CD4-positive, alpha-beta T cell treated with Interleukin-17A for 4 hours (primary cell): ENCODE measurements around the gene EML5.
A peak's percentile ranks its signal among the peaks of the same experiment; 100 is the strongest.

Experiments
- DNase-seq: peaks from one replicate; pipeline ENCODE4 v3.0.0-alpha.2; 2020; ENCODE audit warnings: mixed read lengths

EML5 gene

GRCh38 chr14:88612981-88613380 lies 179.8 kb downstream of the EML5 start:
- DNase-seq = no peak

GRCh38 chr14:88611878-88612277 lies 180.9 kb downstream of the EML5 start:
- no peak for DNase-seq

- DNase-seq = no peak
Measured at GRCh38 chr14:88607829-88608228, 184.9 kb downstream of the EML5 start.

DNA sequence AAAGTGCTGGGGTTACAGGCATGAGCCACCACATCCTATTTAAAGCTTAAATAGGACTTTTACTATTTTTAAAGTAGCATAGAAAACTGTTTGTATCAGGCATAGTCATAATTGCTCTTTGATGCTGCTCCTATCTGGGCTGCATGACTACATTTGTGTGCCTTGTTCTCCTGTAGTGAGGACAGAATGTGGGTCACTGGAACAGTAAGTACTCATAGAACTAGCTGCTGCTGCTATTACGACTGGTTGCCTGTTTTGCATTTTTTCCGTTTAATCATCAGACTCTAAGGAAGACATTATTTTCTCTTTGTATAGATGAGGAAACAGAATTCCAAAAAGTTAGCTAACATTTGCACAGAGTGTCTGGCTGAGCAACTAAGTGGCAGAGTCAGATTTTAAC lies 187.2 kb downstream of the EML5 start:
- no peak for DNase-seq

GRCh38 chr14:88604212-88604611 lies 188.5 kb downstream of the EML5 start:
- DNase-seq = no peak

DNA sequence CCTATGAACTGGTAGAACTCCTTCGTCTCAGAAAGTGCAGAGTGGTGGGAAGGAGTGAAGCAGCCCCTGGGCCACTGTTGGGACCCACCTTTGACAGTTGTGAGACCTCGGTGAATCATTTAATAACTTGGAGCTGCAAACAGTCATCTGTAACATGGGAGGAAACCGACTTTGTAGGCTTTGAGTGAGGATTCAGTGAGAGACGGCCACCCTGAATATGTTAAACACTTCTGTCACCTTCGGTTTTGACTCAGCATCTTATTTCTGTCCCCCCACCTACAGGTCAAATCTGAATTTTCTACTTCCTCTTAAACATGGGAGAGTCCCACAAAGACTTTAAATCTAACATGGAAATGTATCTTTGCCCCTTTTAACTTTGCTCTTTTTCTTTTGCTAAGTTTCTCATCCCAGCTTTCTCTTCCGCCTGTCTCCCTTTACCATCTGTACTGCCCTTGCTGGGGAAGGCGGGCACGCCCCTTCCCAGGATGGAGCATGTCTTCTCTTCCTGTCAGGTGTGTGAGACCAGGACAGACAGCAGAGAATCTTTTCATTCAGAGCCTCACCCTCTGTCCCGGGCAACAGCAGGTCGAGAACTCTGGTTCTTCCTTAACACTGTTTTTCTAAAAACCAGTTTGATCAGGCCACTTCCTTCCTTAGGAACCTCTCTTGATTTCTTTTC lies 192.9 kb downstream of the EML5 start:
- peak; percentile 6 for DNase-seq

GRCh38 chr14:88599326-88599725 lies 193.4 kb downstream of the EML5 start:
- DNase-seq = no peak

DNA sequence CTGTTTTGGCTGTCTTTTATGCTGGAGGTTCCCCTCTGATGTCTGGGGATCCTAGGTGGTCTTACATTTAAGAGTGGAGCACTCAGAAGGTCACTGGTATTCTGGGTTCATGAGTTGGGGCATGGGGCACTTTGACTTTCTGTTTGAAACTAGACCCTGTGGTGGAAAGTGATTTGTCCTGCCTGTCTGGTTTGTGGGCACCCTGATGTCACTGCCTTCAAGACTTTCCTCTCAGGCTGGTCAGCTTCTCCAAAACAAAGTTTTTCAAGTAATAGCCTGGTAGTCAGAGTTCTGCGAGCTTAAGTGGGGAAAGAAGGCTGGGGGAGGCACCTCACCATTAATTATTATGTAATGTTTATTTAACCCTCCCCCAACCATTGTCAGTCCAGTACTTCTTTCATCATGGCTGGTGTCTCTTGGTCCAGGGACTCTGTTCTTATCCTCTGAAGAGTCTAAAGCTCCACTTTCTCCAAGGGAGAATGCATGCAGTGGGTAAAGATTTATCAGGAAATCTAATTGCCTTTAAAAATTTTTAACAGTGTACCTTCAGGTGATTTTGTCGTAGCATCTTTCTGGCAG lies 194.6 kb downstream of the EML5 start:
- no peak for DNase-seq

DNA sequence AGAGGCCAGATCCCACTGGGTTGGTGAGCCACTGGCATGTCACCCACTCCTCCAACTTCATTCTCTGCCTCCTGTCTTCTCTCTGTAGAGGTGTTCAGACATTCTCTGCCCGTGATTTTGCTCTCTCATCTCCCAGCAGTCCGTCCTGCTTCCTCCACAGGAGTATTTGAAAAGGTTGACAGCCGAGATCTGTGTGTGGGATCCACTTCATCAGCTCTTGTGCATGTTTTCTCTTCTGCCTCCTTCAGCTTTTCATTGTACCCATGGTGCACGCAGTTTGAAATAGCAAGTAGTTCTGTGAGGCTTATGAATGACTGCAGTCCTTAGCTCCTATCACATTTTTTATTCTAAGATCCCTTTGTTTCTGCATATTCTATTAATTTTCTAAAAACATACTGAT lies 195.2 kb downstream of the EML5 start:
- no peak for DNase-seq

DNA sequence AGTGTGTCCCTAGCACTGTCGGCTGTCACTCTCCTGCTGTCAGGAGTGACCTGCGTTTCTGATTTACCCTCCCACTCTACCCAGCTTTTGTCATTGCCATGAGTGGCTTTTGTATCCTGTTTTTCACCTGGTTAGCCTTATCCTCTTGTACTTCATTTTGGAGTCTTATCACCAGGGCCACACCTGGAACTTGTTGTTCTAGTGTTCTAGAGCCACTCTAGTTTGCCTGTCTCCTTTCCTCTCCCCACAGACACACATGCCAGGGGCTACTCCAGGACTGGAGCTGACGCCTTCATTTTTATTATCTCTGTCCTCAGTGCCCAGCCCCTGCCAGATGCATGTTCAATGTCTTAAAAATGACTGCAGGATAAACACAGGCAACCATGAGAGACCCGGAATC lies 195.7 kb downstream of the EML5 start:
- DNase-seq = no peak

- no peak for DNase-seq
Measured at GRCh38 chr14:88592031-88592430, 200.7 kb downstream of the EML5 start.

DNA sequence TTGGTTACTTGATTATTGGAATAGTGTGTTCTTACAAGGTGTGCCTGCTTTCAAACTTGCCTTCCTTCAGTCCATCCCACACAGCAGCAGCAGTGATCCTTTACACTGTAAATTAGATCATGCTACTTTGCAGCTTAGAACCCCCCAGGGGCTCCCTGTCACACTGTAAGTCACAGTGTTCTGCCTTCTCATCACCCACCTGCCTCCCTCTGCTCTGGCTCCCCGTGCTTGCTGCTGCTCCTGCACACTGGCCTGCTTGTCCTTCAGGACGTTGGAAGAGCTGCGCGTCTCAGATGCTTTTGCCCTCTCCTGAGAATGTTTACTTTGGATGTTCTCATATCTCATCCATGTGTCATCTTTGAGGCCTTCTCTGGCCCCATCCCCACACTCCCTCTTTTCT lies 202.6 kb downstream of the EML5 start:
- no peak for DNase-seq

GRCh38 chr14:88588081-88588480 lies 204.7 kb downstream of the EML5 start:
- no peak for DNase-seq

- DNase-seq = no peak
Measured at GRCh38 chr14:88584451-88584850, 208.3 kb downstream of the EML5 start.

DNA sequence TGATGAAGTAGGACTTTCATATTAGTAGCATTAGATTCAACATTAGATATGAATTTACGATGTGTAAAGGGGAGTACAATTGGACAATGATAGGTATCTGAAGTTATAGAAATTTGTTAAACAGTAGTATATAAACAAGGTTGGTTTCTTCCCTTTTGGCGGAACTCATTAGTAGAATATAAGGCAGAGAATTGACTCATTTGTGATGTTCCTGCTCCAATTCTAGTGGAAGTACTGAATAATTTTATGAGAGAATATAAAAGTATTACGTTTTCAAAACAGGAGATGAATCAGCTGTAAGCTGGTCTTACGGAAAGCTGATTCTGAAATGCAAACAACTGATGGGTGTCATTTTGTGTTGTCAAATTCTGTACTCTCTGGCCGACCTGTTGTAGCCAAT lies 216.5 kb downstream of the EML5 start:
- DNase-seq = no peak

- DNase-seq = no peak
Measured at GRCh38 chr14:88572117-88572516, 220.6 kb downstream of the EML5 start.

- no peak for DNase-seq
Measured at GRCh38 chr14:88568196-88568595, 224.6 kb downstream of the EML5 start.

GRCh38 chr14:88565427-88565826 lies 227.3 kb downstream of the EML5 start:
- DNase-seq = no peak

GRCh38 chr14:88563845-88564244 lies 228.9 kb downstream of the EML5 start:
- DNase-seq = no peak

DNA sequence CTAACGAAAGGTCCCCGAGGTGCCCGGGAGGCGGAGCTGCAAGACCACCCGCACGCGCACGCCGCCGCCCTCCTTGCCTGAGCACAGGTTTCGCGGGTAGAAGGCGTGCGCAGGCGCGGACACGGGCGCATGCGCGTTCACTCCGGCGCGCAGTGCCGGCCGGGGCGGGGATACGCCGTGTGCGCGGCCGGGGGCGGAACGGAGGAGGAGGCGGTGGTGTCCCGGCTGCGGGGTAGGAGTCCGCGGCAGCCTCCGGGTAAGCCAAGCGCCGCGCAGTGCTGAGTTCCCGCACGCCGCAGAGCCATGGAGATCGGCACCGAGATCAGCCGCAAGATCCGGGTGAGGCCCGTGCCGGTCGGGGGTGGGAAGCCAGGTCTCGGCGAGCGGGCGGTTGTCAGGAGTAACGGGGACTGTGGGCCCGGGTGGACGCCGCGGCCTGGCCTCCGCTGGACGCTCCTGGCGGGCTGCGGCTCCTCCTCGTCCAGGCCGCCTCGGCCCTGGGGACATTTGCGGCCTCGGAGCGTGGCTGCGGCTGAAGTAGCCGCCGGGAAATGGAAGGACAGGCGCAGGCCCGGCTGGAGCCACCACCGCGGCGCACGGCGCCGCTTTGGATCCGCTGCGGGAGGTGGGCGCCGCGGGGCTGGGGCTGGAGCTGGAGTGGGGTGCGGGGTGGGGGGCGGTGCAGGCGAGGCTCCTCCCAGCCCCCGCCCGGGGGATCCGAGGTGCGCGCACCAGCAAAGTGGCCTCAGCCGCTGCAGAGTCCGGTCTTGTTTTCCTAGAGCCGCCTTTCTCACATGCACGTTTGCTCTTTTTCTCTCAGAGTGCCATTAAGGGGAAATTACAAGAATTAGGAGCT lies 229.7 kb downstream of the EML5 start, which contains the start of gene ZC3H14:
TSS of gene ZC3H14 (plus strand) at position 207 of the 856 bp plus-strand sequence. CDS start at position 304, 97 bp downstream.
- DNase-seq = peak; percentile 90

DNA sequence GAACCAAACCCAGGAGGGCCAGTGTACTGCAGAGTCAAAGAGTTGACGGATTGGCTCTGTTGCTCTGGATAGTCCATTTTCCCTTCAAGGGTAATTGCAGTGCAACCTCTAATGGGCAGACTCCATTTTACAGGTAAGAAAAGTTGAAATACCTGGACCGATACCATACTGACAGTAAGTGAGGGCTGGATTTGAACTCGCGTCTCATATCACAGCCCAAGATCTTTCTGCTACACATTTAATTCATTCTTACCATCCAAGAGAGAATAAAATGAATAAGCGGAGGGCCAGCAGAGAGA lies 230.3 kb downstream of the EML5 start:
- no peak for DNase-seq
